Neural cell (in vitro differentiated cells): Measurements from ENCODE around the gene OR52N2.

Source experiments
- CTCF ChIP-seq: fragments of 450-650 bp; IDR thresholded peaks from 2 replicates; pipeline ENCODE4 v1.5.1; 2014; ENCODE audit warnings: antibody characterized with exemption, mild to moderate bottlenecking, moderate library complexity; ENCODE audit not compliant: poor library complexity, severe bottlenecking
- EP300 ChIP-seq: fragments of 450-650 bp; conservative IDR thresholded peaks from 2 replicates; pipeline ENCODE4 v1.6.1; 2014; ENCODE audit warnings: antibody characterized with exemption, mild to moderate bottlenecking, moderate library complexity; ENCODE audit not compliant: poor library complexity, severe bottlenecking
- EZH2 ChIP-seq: fragments of 200-600, 300-800 bp; shearing (Covaris generic), sonication (generic); IDR thresholded peaks from 2 replicates; pipeline ENCODE4 v1.6.1; 2014; ENCODE audit warnings: antibody characterized with exemption, low read length, borderline replicate concordance, mild to moderate bottlenecking; ENCODE audit not compliant: insufficient read depth, poor library complexity, severe bottlenecking
- POLR2AphosphoS5 ChIP-seq: IDR thresholded peaks from 2 replicates; pipeline ENCODE4 v1.6.1; 2012
- SMC3 ChIP-seq: fragments of 450-650 bp; conservative IDR thresholded peaks from 2 replicates; pipeline ENCODE4 v1.6.1; 2014; ENCODE audit warnings: antibody characterized with exemption, mild to moderate bottlenecking, moderate library complexity; ENCODE audit not compliant: poor library complexity
- TF ChIP-seq, protein P1 (sequence below): IDR thresholded peaks from 2 replicates; pipeline ENCODE4 v1.6.1; 2012; ENCODE audit warnings: borderline replicate concordance

- TF ChIP-seq EP300, result no peak
- TF ChIP-seq SMC3, result no peak
- TF ChIP-seq, protein P1, sequence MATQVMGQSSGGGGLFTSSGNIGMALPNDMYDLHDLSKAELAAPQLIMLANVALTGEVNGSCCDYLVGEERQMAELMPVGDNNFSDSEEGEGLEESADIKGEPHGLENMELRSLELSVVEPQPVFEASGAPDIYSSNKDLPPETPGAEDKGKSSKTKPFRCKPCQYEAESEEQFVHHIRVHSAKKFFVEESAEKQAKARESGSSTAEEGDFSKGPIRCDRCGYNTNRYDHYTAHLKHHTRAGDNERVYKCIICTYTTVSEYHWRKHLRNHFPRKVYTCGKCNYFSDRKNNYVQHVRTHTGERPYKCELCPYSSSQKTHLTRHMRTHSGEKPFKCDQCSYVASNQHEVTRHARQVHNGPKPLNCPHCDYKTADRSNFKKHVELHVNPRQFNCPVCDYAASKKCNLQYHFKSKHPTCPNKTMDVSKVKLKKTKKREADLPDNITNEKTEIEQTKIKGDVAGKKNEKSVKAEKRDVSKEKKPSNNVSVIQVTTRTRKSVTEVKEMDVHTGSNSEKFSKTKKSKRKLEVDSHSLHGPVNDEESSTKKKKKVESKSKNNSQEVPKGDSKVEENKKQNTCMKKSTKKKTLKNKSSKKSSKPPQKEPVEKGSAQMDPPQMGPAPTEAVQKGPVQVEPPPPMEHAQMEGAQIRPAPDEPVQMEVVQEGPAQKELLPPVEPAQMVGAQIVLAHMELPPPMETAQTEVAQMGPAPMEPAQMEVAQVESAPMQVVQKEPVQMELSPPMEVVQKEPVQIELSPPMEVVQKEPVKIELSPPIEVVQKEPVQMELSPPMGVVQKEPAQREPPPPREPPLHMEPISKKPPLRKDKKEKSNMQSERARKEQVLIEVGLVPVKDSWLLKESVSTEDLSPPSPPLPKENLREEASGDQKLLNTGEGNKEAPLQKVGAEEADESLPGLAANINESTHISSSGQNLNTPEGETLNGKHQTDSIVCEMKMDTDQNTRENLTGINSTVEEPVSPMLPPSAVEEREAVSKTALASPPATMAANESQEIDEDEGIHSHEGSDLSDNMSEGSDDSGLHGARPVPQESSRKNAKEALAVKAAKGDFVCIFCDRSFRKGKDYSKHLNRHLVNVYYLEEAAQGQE, result no peak
- TF ChIP-seq CTCF, result no peak
- TF ChIP-seq EZH2, result no peak
- no peak for TF ChIP-seq POLR2AphosphoS5
Observed at GRCh38 chr11:5857590-5857989, 48.9 kb downstream of the OR52N2 start, which contains the start of gene OR52E8.
